PC-3 (cell line): ENCODE measurements around the gene FCRL1.

Experiments
- EZH2 ChIP-seq: fragments of 300-600 bp; sonication (generic); IDR thresholded peaks from one replicate; pipeline ENCODE4 v1.6.1; 2017; ENCODE audit warnings: antibody characterized with exemption, mild to moderate bottlenecking, low read length; ENCODE audit not compliant: unreplicated experiment
- EZH2phosphoT487 ChIP-seq: fragments of 300-600 bp; sonication (generic); IDR thresholded peaks from 2 replicates; pipeline ENCODE4 v1.6.1; 2018; ENCODE audit warnings: mild to moderate bottlenecking, antibody characterized with exemption, low read length, borderline replicate concordance
- TF ChIP-seq, protein P1 (sequence below): fragments of 300-600 bp; sonication (generic); conservative IDR thresholded peaks from 2 replicates; pipeline ENCODE4 v1.5.1; 2017; ENCODE audit warnings: antibody characterized with exemption, low read depth, mild to moderate bottlenecking, low read length

GRCh38 chr1:157784801-157785200, 35.1 kb downstream of the FCRL1 start:
- TF ChIP-seq, protein P1, sequence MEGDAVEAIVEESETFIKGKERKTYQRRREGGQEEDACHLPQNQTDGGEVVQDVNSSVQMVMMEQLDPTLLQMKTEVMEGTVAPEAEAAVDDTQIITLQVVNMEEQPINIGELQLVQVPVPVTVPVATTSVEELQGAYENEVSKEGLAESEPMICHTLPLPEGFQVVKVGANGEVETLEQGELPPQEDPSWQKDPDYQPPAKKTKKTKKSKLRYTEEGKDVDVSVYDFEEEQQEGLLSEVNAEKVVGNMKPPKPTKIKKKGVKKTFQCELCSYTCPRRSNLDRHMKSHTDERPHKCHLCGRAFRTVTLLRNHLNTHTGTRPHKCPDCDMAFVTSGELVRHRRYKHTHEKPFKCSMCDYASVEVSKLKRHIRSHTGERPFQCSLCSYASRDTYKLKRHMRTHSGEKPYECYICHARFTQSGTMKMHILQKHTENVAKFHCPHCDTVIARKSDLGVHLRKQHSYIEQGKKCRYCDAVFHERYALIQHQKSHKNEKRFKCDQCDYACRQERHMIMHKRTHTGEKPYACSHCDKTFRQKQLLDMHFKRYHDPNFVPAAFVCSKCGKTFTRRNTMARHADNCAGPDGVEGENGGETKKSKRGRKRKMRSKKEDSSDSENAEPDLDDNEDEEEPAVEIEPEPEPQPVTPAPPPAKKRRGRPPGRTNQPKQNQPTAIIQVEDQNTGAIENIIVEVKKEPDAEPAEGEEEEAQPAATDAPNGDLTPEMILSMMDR = no peak
- TF ChIP-seq EZH2 (no peak), EZH2phosphoT487 (no peak)
